Measurements from ENCODE around the gene TRPV6.

DNA sequence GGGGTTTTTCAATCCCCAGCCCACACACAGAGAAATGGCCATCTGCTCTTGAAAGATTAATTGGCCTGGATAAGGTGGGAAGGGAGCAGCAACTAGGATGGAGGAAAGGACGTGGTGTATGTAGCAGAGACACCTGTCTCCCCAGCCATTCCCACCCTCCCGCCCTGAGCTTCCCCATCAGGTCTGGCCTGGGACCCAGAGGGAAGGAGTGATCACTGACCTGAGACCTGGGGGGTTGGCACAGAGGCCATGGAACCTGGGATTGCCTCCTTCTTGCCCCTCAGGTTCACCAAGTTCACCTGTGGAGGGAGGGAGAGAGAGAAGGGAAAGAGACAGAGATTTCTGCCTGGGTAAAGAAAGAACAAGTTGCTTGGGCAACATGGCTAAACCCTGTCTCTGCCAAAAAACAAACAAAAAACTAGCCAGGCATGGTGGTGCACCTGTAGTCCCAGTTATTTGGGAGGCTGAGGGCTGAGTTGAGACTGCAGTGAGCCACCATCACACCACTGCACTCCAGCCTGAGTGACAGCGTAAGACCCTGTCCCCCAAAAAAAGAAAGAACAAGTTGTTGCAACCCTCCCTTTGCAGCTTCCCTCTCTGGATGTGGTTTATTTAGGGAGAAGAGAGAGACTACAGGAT, 11.3 kb upstream of the TRPV6 start:
- TF ChIP-seq, protein P1, sequence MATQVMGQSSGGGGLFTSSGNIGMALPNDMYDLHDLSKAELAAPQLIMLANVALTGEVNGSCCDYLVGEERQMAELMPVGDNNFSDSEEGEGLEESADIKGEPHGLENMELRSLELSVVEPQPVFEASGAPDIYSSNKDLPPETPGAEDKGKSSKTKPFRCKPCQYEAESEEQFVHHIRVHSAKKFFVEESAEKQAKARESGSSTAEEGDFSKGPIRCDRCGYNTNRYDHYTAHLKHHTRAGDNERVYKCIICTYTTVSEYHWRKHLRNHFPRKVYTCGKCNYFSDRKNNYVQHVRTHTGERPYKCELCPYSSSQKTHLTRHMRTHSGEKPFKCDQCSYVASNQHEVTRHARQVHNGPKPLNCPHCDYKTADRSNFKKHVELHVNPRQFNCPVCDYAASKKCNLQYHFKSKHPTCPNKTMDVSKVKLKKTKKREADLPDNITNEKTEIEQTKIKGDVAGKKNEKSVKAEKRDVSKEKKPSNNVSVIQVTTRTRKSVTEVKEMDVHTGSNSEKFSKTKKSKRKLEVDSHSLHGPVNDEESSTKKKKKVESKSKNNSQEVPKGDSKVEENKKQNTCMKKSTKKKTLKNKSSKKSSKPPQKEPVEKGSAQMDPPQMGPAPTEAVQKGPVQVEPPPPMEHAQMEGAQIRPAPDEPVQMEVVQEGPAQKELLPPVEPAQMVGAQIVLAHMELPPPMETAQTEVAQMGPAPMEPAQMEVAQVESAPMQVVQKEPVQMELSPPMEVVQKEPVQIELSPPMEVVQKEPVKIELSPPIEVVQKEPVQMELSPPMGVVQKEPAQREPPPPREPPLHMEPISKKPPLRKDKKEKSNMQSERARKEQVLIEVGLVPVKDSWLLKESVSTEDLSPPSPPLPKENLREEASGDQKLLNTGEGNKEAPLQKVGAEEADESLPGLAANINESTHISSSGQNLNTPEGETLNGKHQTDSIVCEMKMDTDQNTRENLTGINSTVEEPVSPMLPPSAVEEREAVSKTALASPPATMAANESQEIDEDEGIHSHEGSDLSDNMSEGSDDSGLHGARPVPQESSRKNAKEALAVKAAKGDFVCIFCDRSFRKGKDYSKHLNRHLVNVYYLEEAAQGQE (IDR thresholded peaks at IDR 0.05), result no peak
- no peak for TF ChIP-seq CTCF (IDR thresholded peaks at IDR 0.05; ENCODE audit: low read depth, low read length, missing input control)
- no peak for TF ChIP-seq MAX (IDR thresholded peaks at IDR 0.05)
- TF ChIP-seq, protein P2, sequence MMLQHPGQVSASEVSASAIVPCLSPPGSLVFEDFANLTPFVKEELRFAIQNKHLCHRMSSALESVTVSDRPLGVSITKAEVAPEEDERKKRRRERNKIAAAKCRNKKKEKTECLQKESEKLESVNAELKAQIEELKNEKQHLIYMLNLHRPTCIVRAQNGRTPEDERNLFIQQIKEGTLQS (IDR thresholded peaks at IDR 0.05), result no peak
- TF ChIP-seq TAF1 (conservative IDR thresholded peaks at IDR 0.05), result no peak

All from liver (tissue), 3 donors.